ENCODE measurements around the gene U2AF2. TPM values are rescaled to one million over a fixed set of nuclear protein-coding genes. Genes with fewer than 3 reads are reported as not detected.

The U2AF2 gene
- polyA plus RNA-seq, 3 donors = 5.3 to 166 (median 5.4) TPM

DNA sequence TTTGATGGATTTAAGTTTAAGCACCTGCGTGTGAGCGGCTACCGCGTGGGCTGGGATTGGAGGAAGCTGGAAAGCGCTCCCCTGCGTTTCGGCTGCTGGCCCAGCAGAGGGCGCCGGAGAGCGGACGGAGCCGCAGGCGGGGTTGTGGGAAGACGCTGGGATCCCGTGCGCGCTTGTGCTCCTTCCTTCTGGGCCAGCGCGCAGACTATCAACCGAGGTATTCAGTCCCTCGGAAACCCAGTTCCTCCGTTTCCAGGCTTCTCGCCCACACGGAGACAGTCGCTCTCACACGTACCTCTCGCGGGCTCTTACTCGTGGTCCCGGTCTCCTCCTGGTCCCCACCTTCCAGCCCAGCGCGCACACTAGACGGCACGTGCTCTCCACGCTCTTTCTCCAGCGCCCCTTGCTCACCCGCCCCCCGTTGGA is 49.0 kb downstream of the U2AF2 start:
- H3K4me3 Mint-ChIP-seq = no peak overlapping the region
- TF ChIP-seq, protein P1, sequence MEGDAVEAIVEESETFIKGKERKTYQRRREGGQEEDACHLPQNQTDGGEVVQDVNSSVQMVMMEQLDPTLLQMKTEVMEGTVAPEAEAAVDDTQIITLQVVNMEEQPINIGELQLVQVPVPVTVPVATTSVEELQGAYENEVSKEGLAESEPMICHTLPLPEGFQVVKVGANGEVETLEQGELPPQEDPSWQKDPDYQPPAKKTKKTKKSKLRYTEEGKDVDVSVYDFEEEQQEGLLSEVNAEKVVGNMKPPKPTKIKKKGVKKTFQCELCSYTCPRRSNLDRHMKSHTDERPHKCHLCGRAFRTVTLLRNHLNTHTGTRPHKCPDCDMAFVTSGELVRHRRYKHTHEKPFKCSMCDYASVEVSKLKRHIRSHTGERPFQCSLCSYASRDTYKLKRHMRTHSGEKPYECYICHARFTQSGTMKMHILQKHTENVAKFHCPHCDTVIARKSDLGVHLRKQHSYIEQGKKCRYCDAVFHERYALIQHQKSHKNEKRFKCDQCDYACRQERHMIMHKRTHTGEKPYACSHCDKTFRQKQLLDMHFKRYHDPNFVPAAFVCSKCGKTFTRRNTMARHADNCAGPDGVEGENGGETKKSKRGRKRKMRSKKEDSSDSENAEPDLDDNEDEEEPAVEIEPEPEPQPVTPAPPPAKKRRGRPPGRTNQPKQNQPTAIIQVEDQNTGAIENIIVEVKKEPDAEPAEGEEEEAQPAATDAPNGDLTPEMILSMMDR (IDR thresholded peaks at IDR 0.05) = peak; percentile 87

DNA sequence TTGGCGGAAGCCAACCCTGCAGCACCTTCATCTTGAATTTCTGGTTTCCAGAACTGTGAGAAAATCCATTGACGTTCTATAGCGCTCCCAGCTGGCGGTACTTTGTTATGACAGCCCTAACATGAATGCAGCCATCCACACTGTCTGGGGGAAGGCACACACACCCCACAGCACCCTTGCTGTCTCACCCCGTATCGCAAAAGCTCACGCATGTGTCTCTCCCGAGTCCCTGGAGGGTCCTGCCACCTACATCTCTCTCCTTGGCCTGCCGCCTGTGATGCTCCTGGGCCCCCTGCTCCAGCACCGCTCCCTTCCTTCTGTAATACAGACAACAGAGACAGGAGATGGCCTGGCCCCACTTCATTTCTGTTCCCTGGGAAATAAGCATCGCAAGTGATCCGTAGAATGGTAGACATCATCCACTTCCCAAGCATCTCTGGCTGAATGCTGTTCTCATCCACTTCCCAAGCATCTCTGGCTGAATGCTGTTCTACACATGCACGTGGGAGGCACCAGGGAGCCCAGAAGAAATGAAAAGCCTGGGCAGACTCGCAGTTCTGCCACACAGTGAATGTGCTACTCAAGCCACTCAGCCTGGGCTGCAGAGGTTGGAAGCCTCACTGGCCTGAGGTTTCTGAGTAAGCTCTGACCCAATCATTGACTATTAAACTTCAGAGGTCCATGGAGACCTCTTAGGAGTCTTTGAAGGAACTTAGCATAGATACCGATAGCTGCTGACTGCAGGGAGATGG is 49.8 kb downstream of the U2AF2 start:
- Mint-ChIP-seq H3K4me1 (peaks cover 5% of the 10 kb centered on the region), H3K27me3 (ENCODE audit: low read depth in 3 of 3) (peaks cover 0 to 4% (median 2%) of the 10 kb centered on the region in 3 donors), H3K4me3 (no peak overlapping the region), H3K9me3 (peaks cover 0 to 10% (median 4%) of the 10 kb centered on the region in 7 donors), H3K36me3 (peaks cover 18 to 39% of the 10 kb centered on the region in 2 donors), H3K27ac (peak overlapping the region in 3 of 7 donors; percentile 1 to 46 (median 18))
- H3K4me3 ChIP-seq (replicated peaks in 1 of 3; ENCODE audit: low read depth in 2 of 3, low read length in 3 of 3) = no peak overlapping the region
- TF ChIP-seq, protein P1 (IDR thresholded peaks at IDR 0.05) = no peak
- peaks cover 0 to 4% of the 10 kb centered on the region in 2 donors for H3K27me3 ChIP-seq (ENCODE audit: control insufficient read depth in 2 of 2, insufficient read depth in 2 of 2, low read length in 2 of 2)
- H3K27ac ChIP-seq (ENCODE audit: low read depth in 1 of 2, low read length in 2 of 2) = no peak overlapping the region
- no peaks in the 10 kb centered on the region for H3K4me1 ChIP-seq (ENCODE audit: control insufficient read depth in 1 of 2, insufficient read depth in 2 of 2, low read length in 2 of 2)
- H3K9me3 ChIP-seq (replicated peaks in 1 of 2; ENCODE audit: control insufficient read depth in 1 of 2, insufficient read depth in 1 of 2, low read length in 2 of 2) = no peaks in the 10 kb centered on the region
- H2AFZ ChIP-seq (ENCODE audit: insufficient read depth, low read depth, low read length, poor library complexity, severe bottlenecking) = no peak overlapping the region
- intact Hi-C loops (cut with micrococcal nuclease) = no loop called here
- no peaks in the 10 kb centered on the region for H3K79me2 ChIP-seq (ENCODE audit: insufficient read depth, low read length)
- H4K20me1 ChIP-seq (ENCODE audit: insufficient read depth, low read length) = peaks cover 4% of the 10 kb centered on the region
- H3K36me3 ChIP-seq (replicated peaks in 1 of 2; ENCODE audit: control insufficient read depth in 1 of 2, insufficient read depth in 2 of 2, low read length in 2 of 2) = peaks cover 12 to 16% of the 10 kb centered on the region in 2 donors
- no peak overlapping the region for H3K9ac ChIP-seq (ENCODE audit: insufficient read depth, low read length, poor library complexity, severe bottlenecking)
- H3K4me2 ChIP-seq (replicated peaks; ENCODE audit: extremely low read depth, low read length, poor library complexity, severe bottlenecking) = no peak overlapping the region
- no peak for DNase-seq
- WGBS (ENCODE audit: insufficient coverage) = over 99% methylated on average over 14 of the region's 15 CpGs

More for the DNA sequence above, 49.0 kb downstream of the U2AF2 start:
- Histone ChIP-seq H3K27ac (ENCODE audit: low read depth in 1 of 2, low read length in 2 of 2) (no peak overlapping the region), H3K4me1 (ENCODE audit: control insufficient read depth in 1 of 2, insufficient read depth in 2 of 2, low read length in 2 of 2) (no peaks in the 10 kb centered on the region), H3K4me2 (replicated peaks; ENCODE audit: extremely low read depth, low read length, poor library complexity, severe bottlenecking) (no peak overlapping the region), H3K9me3 (replicated peaks in 1 of 2; ENCODE audit: control insufficient read depth in 1 of 2, insufficient read depth in 1 of 2, low read length in 2 of 2) (no peaks in the 10 kb centered on the region), H3K4me3 (replicated peaks in 1 of 3; ENCODE audit: low read depth in 2 of 3, low read length in 3 of 3) (no peak overlapping the region), H3K36me3 (replicated peaks in 1 of 2; ENCODE audit: control insufficient read depth in 1 of 2, insufficient read depth in 2 of 2, low read length in 2 of 2) (peaks cover 17 to 23% of the 10 kb centered on the region in 2 donors), H3K9ac (ENCODE audit: insufficient read depth, low read length, poor library complexity, severe bottlenecking) (no peak overlapping the region), H2AFZ (ENCODE audit: insufficient read depth, low read depth, low read length, poor library complexity, severe bottlenecking) (no peak overlapping the region), H4K20me1 (ENCODE audit: insufficient read depth, low read length) (peaks cover 4% of the 10 kb centered on the region), H3K79me2 (ENCODE audit: insufficient read depth, low read length) (no peaks in the 10 kb centered on the region), H3K27me3 (ENCODE audit: control insufficient read depth in 2 of 2, insufficient read depth in 2 of 2, low read length in 2 of 2) (peaks cover 0 to 4% of the 10 kb centered on the region in 2 donors)
- Mint-ChIP-seq H3K4me1 (peaks cover 5% of the 10 kb centered on the region), H3K27me3 (ENCODE audit: low read depth in 3 of 3) (peaks cover 0 to 2% (median 2%) of the 10 kb centered on the region in 3 donors), H3K9me3 (peaks cover 0 to 10% (median 5%) of the 10 kb centered on the region in 7 donors), H3K27ac (peak overlapping the region in 2 of 7 donors; percentile 7 to 26), H3K36me3 (peaks cover 25 to 47% of the 10 kb centered on the region in 2 donors)
- DNase-seq = peak; percentile 15 to 44 (median 33)
- intact Hi-C loops (cut with micrococcal nuclease) = no loop called here
- WGBS (ENCODE audit: insufficient coverage) = 62% methylated on average over 36 of the region's 38 CpGs

Data from CD14-positive monocyte (primary cell).